ENCODE results near the gene EEIG1. TPM values are rescaled to one million over a fixed set of nuclear protein-coding genes. Genes with fewer than 3 reads are reported as not detected.

EEIG1 gene
- total and polyA plus RNA-seq, 2 of the 4 experiments (the other 2 are of a cell fraction): 1.1 to 23.2 TPM

DNA sequence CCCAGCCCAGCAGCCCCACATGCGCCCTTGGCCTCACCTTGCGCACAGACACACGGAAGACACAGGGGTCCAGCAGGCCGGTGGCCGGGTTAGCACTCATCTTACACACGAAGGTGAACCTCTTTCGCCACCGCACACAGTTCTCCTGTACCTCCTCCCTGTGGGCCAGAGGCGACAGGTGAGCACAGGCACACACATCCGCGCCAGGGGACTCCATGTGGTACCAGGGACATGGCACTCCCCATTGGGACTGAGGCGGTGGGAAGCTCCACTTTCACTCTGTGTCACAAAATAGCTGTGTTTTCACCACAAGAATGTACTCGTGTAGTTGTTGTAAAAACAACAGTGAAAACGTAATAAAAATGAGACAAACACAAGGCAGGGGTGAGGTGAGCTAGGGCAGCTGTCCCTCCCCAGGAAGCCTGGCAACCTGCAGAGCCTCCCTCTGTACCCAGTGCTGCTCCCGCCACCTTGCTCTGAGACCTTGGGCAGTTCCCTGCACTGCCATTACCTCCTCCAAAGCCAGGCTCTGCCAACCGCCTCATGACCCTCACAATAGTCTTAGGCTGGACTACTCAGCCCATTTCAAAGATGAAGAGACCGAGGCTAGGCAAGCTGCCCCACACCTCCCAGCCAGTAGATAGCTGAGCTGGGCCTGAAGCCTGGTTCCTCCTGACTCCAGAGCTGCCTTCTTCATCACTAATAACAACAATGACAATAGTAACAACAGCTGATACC lies 26.9 kb downstream of the EEIG1 start (continued):
- no peak for TF ChIP-seq MAFK (IDR thresholded peaks at IDR 0.05; ENCODE audit: low read depth, low read length)

GRCh38 chr9:127953154-127953553 lies 27.6 kb downstream of the EEIG1 start:
- peaks cover 15% of the 10 kb centered on the region for H3K9me1 ChIP-seq (ENCODE audit: insufficient read depth, low read length)
- H3K27ac ChIP-seq (ENCODE audit: insufficient read depth, low read length): no peak overlapping the region
- H2BK120ac ChIP-seq (ENCODE audit: low read depth, low read length): no peak overlapping the region
- H4K5ac ChIP-seq (ENCODE audit: low read depth, low read length): no peak overlapping the region
- H4K8ac ChIP-seq (ENCODE audit: low read depth in 2 of 2, low read length in 2 of 2): no peak overlapping the region
- H3K9me3 ChIP-seq (ENCODE audit: control insufficient read depth, insufficient read depth, low read length): no peaks in the 10 kb centered on the region
- H2BK5ac ChIP-seq (ENCODE audit: low read depth, low read length, poor library complexity, severe bottlenecking): no peak overlapping the region
- no peak overlapping the region for H2AFZ ChIP-seq (replicated peaks; ENCODE audit: low read length, poor library complexity)
- no peak overlapping the region for H3K14ac ChIP-seq (replicated peaks; ENCODE audit: low read depth, low read length)
- H4K91ac ChIP-seq (ENCODE audit: insufficient read depth, low read depth, low read length): no peak overlapping the region
- no peak overlapping the region for H3K56ac ChIP-seq (ENCODE audit: extremely low read depth, insufficient read depth, low read length)
- WGBS, 2 experiments (ENCODE audit: extremely low coverage in 2 of 2, insufficient read length in 1 of 2): no CpG with 5 or more reads among the region's 1 CpG
- no peak overlapping the region for H2BK20ac ChIP-seq (ENCODE audit: low read depth, low read length)
- no peak overlapping the region for H3K23ac ChIP-seq (ENCODE audit: low read depth, low read length)
- H2BK15ac ChIP-seq (ENCODE audit: low read depth, low read length): no peak overlapping the region
- no peak overlapping the region for H2AK5ac ChIP-seq (ENCODE audit: low read depth, low read length)
- H3K9ac ChIP-seq (ENCODE audit: low read depth, low read length): no peak overlapping the region
- dilution Hi-C loops (cut with HindIII; ENCODE audit: low sequenced_read_pairs, unreplicated experiment): no loop called here
- H3K79me1 ChIP-seq (ENCODE audit: low read depth in 1 of 2, low read length in 2 of 2): peaks cover 3 to 56% of the 10 kb centered on the region in 2 experiments
- ATAC-seq (ENCODE audit: low read depth) (no peak), DNase-seq (no peak)
- CTCF ChIA-PET: no interaction called here
- POLR2A ChIA-PET (ENCODE audit: unreplicated experiment): no interaction called here
- no peaks in the 10 kb centered on the region for H3K27me3 ChIP-seq (ENCODE audit: control insufficient read depth, insufficient read depth, low read length)
- H3K4me3 ChIP-seq (ENCODE audit: insufficient read depth, low read depth, low read length): no peak overlapping the region
- intact Hi-C loops (cut with micrococcal nuclease): no loop called here
- BruUV-seq (replicated peaks): no TSS peak
- H4K20me1 ChIP-seq (ENCODE audit: insufficient read depth, low read length): peaks cover 28% of the 10 kb centered on the region
- no peak overlapping the region for H3K4ac ChIP-seq (ENCODE audit: low read depth, low read length)
- H2AK9ac ChIP-seq (replicated peaks; ENCODE audit: low read depth, low read length, poor library complexity): no peak overlapping the region
- no peak overlapping the region for H3K18ac ChIP-seq (ENCODE audit: low read depth, low read length)
- peaks cover 1% of the 10 kb centered on the region; the same call in 1 of the 2 replicates for H3K36me3 ChIP-seq (ENCODE audit: control insufficient read depth, insufficient read depth, low read length)
- TF ChIP-seq MAFK (IDR thresholded peaks at IDR 0.05; ENCODE audit: low read depth, low read length) (no peak), POLR2A (IDR thresholded peaks at IDR 0.05; ENCODE audit: low read depth, low read length) (no peak), FOS (IDR thresholded peaks at IDR 0.05; ENCODE audit: low read depth, low read length) (no peak), RCOR1 (IDR thresholded peaks at IDR 0.05; ENCODE audit: insufficient replicate concordance, low read length) (no peak), RAD21 (IDR thresholded peaks at IDR 0.05; ENCODE audit: low read length) (no peak), NFE2L2 (IDR thresholded peaks at IDR 0.05; ENCODE audit: low read depth, low read length) (no peak)
- TF ChIP-seq, protein P1, sequence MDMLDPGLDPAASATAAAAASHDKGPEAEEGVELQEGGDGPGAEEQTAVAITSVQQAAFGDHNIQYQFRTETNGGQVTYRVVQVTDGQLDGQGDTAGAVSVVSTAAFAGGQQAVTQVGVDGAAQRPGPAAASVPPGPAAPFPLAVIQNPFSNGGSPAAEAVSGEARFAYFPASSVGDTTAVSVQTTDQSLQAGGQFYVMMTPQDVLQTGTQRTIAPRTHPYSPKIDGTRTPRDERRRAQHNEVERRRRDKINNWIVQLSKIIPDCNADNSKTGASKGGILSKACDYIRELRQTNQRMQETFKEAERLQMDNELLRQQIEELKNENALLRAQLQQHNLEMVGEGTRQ (IDR thresholded peaks at IDR 0.05; ENCODE audit: low read depth, low read length): no peak
- H3K4me2 ChIP-seq (ENCODE audit: low read depth, low read length): no peak overlapping the region
- H3K4me1 ChIP-seq (ENCODE audit: control insufficient read depth, insufficient read depth, low read length): peaks cover 4% of the 10 kb centered on the region
- in situ Hi-C loops (cut with MboI; ENCODE audit: low sequenced_read_pairs): no loop called here
